ENCODE measurements around the gene GRAMD1B. TPM values are rescaled to one million over a fixed set of nuclear protein-coding genes. Genes with fewer than 3 reads are reported as not detected.
"Not testable (repeated sequence)": the region's sequence is repeated elsewhere in the genome, so short reads cannot be mapped to it uniquely, and the experiment has no call there.

Gene GRAMD1B
- total RNA-seq, 1 experiment from 2014 or later = 82.1 TPM

GRCh38 chr11:123511037-123511870 is 81.2 kb downstream of the GRAMD1B start:
- H3F3A ChIP-seq (ENCODE audit: low read length, unreplicated experiment) = no peaks in the 10 kb centered on the region
- H3K9ac ChIP-seq (ENCODE audit: low read length) = no peak overlapping the region
- H3K4me2 ChIP-seq (ENCODE audit: low read length) = peak overlapping the region; percentile 37
- H3K4me1 ChIP-seq (ENCODE audit: insufficient read depth, low read length) = peaks cover 10% of the 10 kb centered on the region; the same call in 1 of the 2 replicates
- no peaks in the 10 kb centered on the region for H3K9me3 ChIP-seq (ENCODE audit: low read length)
- no peaks in the 10 kb centered on the region for H3K9me2 ChIP-seq (replicated peaks; ENCODE audit: low read length)
- ATAC-seq = peak; percentile 99
- POLR2A ChIA-PET (ENCODE audit: unreplicated experiment) = interaction anchor here (0.7 kb wide), 1 partner anchor 11 kb away, joined by 3 read pairs; no protein-coding TSS in a partner anchor
- peaks cover 56% of the 10 kb centered on the region for H3K79me2 ChIP-seq (ENCODE audit: low read length)
- H4K20me1 ChIP-seq (ENCODE audit: low read length) = peaks cover 13% of the 10 kb centered on the region; the same call in 1 of the 2 replicates
- H2AFZ ChIP-seq (ENCODE audit: low read length) = no peak overlapping the region
- no peak overlapping the region for H3K27ac ChIP-seq (ENCODE audit: low read length)
- H3K27me3 ChIP-seq (ENCODE audit: low read length) = no peaks in the 10 kb centered on the region
- CTCF ChIA-PET = interaction anchor here (1.0 kb wide), 1 partner anchor 28 kb away, joined by 3 read pairs; no protein-coding TSS in a partner anchor
- intact Hi-C loops (cut with micrococcal nuclease) = loop anchor here (1.0 to 10.0 kb wide), 3 partner anchors 44 to 194 kb away; no protein-coding TSS in a partner anchor
- H3K36me3 ChIP-seq (ENCODE audit: low read depth, low read length) = 0 out of 2 replicates have a peak, but pooled peaks cover 5% of the 10 kb centered on the region
- TF ChIP-seq EZH2phosphoT487 (IDR thresholded peaks at IDR 0.05; ENCODE audit: borderline replicate concordance, low read length) (no peak), CTCF (conservative IDR thresholded peaks at IDR 0.05; ENCODE audit: low read depth, low read length) (peak; percentile 96), EZH2 (IDR thresholded peaks at IDR 0.05; ENCODE audit: low read length, unreplicated experiment) (no peak)
- DNase-seq = peak; percentile 96
- no TSS peak for BruUV-seq (replicated peaks)
- H3K4me3 ChIP-seq (ENCODE audit: low read length) = no peak overlapping the region

- BruUV-seq (replicated peaks); POLR2A ChIA-PET (ENCODE audit: unreplicated experiment): not testable (repeated sequence)
- intact Hi-C loops (cut with micrococcal nuclease) = loop anchor here (10.0 kb wide), 1 partner anchor 191 kb away; no protein-coding TSS in a partner anchor
Measured at GRCh38 chr11:123513309-123513708, 83.2 kb downstream of the GRAMD1B start.

GRCh38 chr11:123516238-123516637 is 86.2 kb downstream of the GRAMD1B start:
- ChIA-PET CTCF (no interaction called here), POLR2A (ENCODE audit: unreplicated experiment) (no interaction called here)
- no peak overlapping the region for H2AFZ ChIP-seq (ENCODE audit: low read length)
- TF ChIP-seq CTCF (conservative IDR thresholded peaks at IDR 0.05; ENCODE audit: low read depth, low read length) = no peak
- no peak for TF ChIP-seq EZH2 (IDR thresholded peaks at IDR 0.05; ENCODE audit: low read length, unreplicated experiment)
- TF ChIP-seq EZH2phosphoT487 (IDR thresholded peaks at IDR 0.05; ENCODE audit: borderline replicate concordance, low read length) = no peak
- no TSS peak for BruUV-seq (replicated peaks)
- no peak overlapping the region for H3K4me3 ChIP-seq (ENCODE audit: low read length)
- H3K79me2 ChIP-seq (ENCODE audit: low read length) = peaks cover 71% of the 10 kb centered on the region
- 0 out of 2 replicates have a peak, but pooled peaks cover 8% of the 10 kb centered on the region for H3K36me3 ChIP-seq (ENCODE audit: low read depth, low read length)
- no peak overlapping the region for H3K4me2 ChIP-seq (ENCODE audit: low read length)
- intact Hi-C loops (cut with micrococcal nuclease) = loop anchor here (10.0 kb wide), 1 partner anchor 189 kb away; no protein-coding TSS in a partner anchor
- peaks cover 4% of the 10 kb centered on the region; the same call in 1 of the 2 replicates for H4K20me1 ChIP-seq (ENCODE audit: low read length)
- no peaks in the 10 kb centered on the region for H3K9me2 ChIP-seq (replicated peaks; ENCODE audit: low read length)
- peaks cover 30% of the 10 kb centered on the region for H3K4me1 ChIP-seq (ENCODE audit: insufficient read depth, low read length)
- H3K27ac ChIP-seq (ENCODE audit: low read length) = no peak overlapping the region
- no peaks in the 10 kb centered on the region for H3F3A ChIP-seq (ENCODE audit: low read length, unreplicated experiment)
- ATAC-seq (no peak), DNase-seq (no peak)
- H3K9ac ChIP-seq (ENCODE audit: low read length) = no peak overlapping the region
- H3K9me3 ChIP-seq (ENCODE audit: low read length) = no peaks in the 10 kb centered on the region
- no peaks in the 10 kb centered on the region for H3K27me3 ChIP-seq (ENCODE audit: low read length)

More at GRCh38 chr11:123513309-123513708, 83.2 kb downstream of the GRAMD1B start:
- DNase-seq; H3K4me3 ChIP-seq (ENCODE audit: low read length); H3K9me3 ChIP-seq (ENCODE audit: low read length); H3K4me2 ChIP-seq (ENCODE audit: low read length); H3K27me3 ChIP-seq (ENCODE audit: low read length); H3F3A ChIP-seq (ENCODE audit: low read length, unreplicated experiment); ATAC-seq; H3K27ac ChIP-seq (ENCODE audit: low read length); H3K9me2 ChIP-seq (replicated peaks; ENCODE audit: low read length); H3K9ac ChIP-seq (ENCODE audit: low read length); CTCF ChIA-PET; H4K20me1 ChIP-seq (ENCODE audit: low read length); H2AFZ ChIP-seq (ENCODE audit: low read length); H3K36me3 ChIP-seq (ENCODE audit: low read depth, low read length): not testable (repeated sequence)
- peaks cover 57% of the 10 kb centered on the region for H3K79me2 ChIP-seq (ENCODE audit: low read length)
- peaks cover 16% of the 10 kb centered on the region for H3K4me1 ChIP-seq (ENCODE audit: insufficient read depth, low read length)
